AG09319 (cell line): ENCODE measurements around the gene TUBB1.

ENCODE experiments used
- DNase-seq: peaks from one replicate; pipeline ENCODE4 v3.0.0-alpha.2; 2010; ENCODE audit warnings: low read depth; ENCODE audit errors: extremely low read depth
- CTCF ChIP-seq: IDR thresholded peaks from 2 replicates; pipeline ENCODE4 v1.5.1; 2011; ENCODE audit warnings: low read depth, mild to moderate bottlenecking, inconsistent platforms, low read length, moderate library complexity

Gene TUBB1

GRCh38 chr20:59063358-59064213, 44.4 kb downstream of the TUBB1 start:
- DNase-seq = no peak
- TF ChIP-seq CTCF = no peak

GRCh38 chr20:59064214-59064722, 45.0 kb downstream of the TUBB1 start:
- no peak for TF ChIP-seq CTCF

GRCh38 chr20:59068534-59068933, 49.3 kb downstream of the TUBB1 start:
- no peak for DNase-seq
- TF ChIP-seq CTCF = no peak

More at GRCh38 chr20:59064214-59064722, 45.0 kb downstream of the TUBB1 start:
- no peak for DNase-seq

GRCh38 chr20:59069026-59069425, 49.8 kb downstream of the TUBB1 start:
- DNase-seq = no peak
- TF ChIP-seq CTCF = no peak

- TF ChIP-seq CTCF = no peak
- DNase-seq = no peak
Measured at GRCh38 chr20:59071216-59071615, 52.0 kb downstream of the TUBB1 start.

GRCh38 chr20:59073582-59073981, 54.4 kb downstream of the TUBB1 start:
- no peak for DNase-seq
- TF ChIP-seq CTCF = no peak

GRCh38 chr20:59074456-59074855, 55.2 kb downstream of the TUBB1 start:
- TF ChIP-seq CTCF = no peak
- no peak for DNase-seq
